B cell (primary cell): ENCODE results near the gene ULBP1. TPM values are rescaled to one million over a fixed set of nuclear protein-coding genes. Genes with fewer than 3 reads are reported as not detected.
"Not testable (repeated sequence)": the region's sequence is repeated elsewhere in the genome, so short reads cannot be mapped to it uniquely, and the experiment has no call there.

ENCODE experiments used
- ATAC-seq: fragments of 200-7000 bp; cut with Tn5 transposase; one replicate; pipeline ENCODE4 v1.10.0; 2021; ENCODE audit warnings: low read depth, mild to moderate bottlenecking, moderate number of reproducible peaks, moderate library complexity
- CTCF ChIA-PET: fragments of 350-600 bp; sonication (Branson Sonifier 250); formaldehyde crosslinking; loops from one replicate; lab custom pipeline; 2021; ENCODE audit warnings: antibody characterized with exemption, inconsistent platforms; lab: Charles Lee
- POLR2A ChIA-PET: fragments of 350-600 bp; sonication (Branson Sonifier 250); formaldehyde crosslinking; loops from one replicate; lab custom pipeline; 2021; ENCODE audit warnings: antibody characterized with exemption; lab: Charles Lee
- DNase-seq: peaks from one replicate; pipeline ENCODE4 v3.0.0; 2013
- H2AFZ ChIP-seq: 2 replicates; pipeline ENCODE4 v1.6.1; 2012; ENCODE audit warnings: mild to moderate bottlenecking, low read depth, low read length; ENCODE audit not compliant: insufficient read depth, poor library complexity, severe bottlenecking
- H3K27ac ChIP-seq, 2 donors: 1 replicate in 1 of 2; 2 replicates in 1 of 2; pipeline ENCODE4 v1.5.1; 2012 to 2013; ENCODE audit warnings: low read length in 2 of 2, mild to moderate bottlenecking in 2 of 2, moderate library complexity in 1 of 2
- H3K27me3 ChIP-seq, 4 experiments: fragments of 200-600 bp in 1 of 4; sonication (generic) in 1 of 4; replicated peaks in 1 of 4; 1 replicate in 2 of 4; 2 replicates in 2 of 4; pipeline versions ENCODE4 v1.6.1 to v1.7.0; 2013 to 2016; ENCODE audit warnings: low read length in 3 of 4, mild to moderate bottlenecking in 2 of 4, mixed read lengths in 1 of 4, moderate library complexity in 1 of 4; ENCODE audit not compliant: insufficient read depth in 4 of 4, control insufficient read depth in 3 of 4; ENCODE audit errors: control extremely low read depth in 1 of 4
- H3K36me3 ChIP-seq, 2 experiments: replicated peaks in 1 of 2; 1 replicate in 1 of 2; 2 replicates in 1 of 2; pipeline versions ENCODE4 v1.6.1 to v1.7.1; 2013; ENCODE audit warnings: low read length in 1 of 2; ENCODE audit not compliant: insufficient read depth in 2 of 2, control insufficient read depth in 1 of 2; ENCODE audit errors: control extremely low read depth in 1 of 2, extremely low read depth in 1 of 2
- H3K4me1 ChIP-seq, 2 donors: fragments of 200-600 bp in 1 of 2; sonication (generic) in 1 of 2; 1 replicate in 1 of 2; 2 replicates in 1 of 2; pipeline versions ENCODE4 v1.5.1 to v1.6.1; 2013 to 2017; ENCODE audit warnings: low read length in 2 of 2; ENCODE audit not compliant: control insufficient read depth in 2 of 2, insufficient read depth in 2 of 2
- H3K4me2 ChIP-seq: replicated peaks from 2 replicates; pipeline ENCODE3; 2012; ENCODE audit warnings: mild to moderate bottlenecking, low read depth, low read length; ENCODE audit not compliant: poor library complexity, severe bottlenecking
- H3K4me3 ChIP-seq, 5 experiments: fragments of 200-600 bp in 1 of 5; sonication (generic) in 1 of 5; 1 replicate in 3 of 5; 2 replicates in 2 of 5; pipeline versions ENCODE4 v1.5.1 to v1.7.0; 2011 to 2016; ENCODE audit warnings: low read length in 4 of 5, mild to moderate bottlenecking in 4 of 5, low read depth in 2 of 5, control low read depth in 1 of 5, moderate library complexity in 1 of 5; ENCODE audit not compliant: insufficient read depth in 1 of 5; ENCODE audit errors: control extremely low read depth in 1 of 5, extremely low read depth in 1 of 5
- H3K79me2 ChIP-seq: fragments of 200-600 bp; sonication (generic); one replicate; pipeline ENCODE4 v1.6.0; 2016; ENCODE audit warnings: low read length; ENCODE audit not compliant: control insufficient read depth, insufficient read depth
- H3K9ac ChIP-seq: fragments of 200-600 bp; sonication (generic); 2 replicates; pipeline ENCODE4 v1.6.1; 2017; ENCODE audit warnings: mild to moderate bottlenecking, low read length, moderate library complexity
- H3K9me3 ChIP-seq, 3 donors: one replicate each; pipeline versions ENCODE4 v1.6.1 to v1.7.1; 2013; ENCODE audit warnings: low read length in 2 of 3; ENCODE audit not compliant: control insufficient read depth in 2 of 3, insufficient read depth in 1 of 3; ENCODE audit errors: control extremely low read depth in 1 of 3
- H4K20me1 ChIP-seq: 2 replicates; pipeline ENCODE4 v1.6.0; 2012; ENCODE audit warnings: mild to moderate bottlenecking, low read length; ENCODE audit not compliant: insufficient read depth, control insufficient read depth, poor library complexity, severe bottlenecking
- H3K27ac Mint-ChIP-seq: one replicate; pipeline ENCODE4 v1.8.0; 2021; ENCODE audit warnings: mixed read lengths
- H3K27me3 Mint-ChIP-seq: one replicate; pipeline ENCODE4 v1.8.0; 2021; ENCODE audit warnings: mixed read lengths
- H3K4me1 Mint-ChIP-seq: one replicate; pipeline ENCODE4 v1.8.0; 2021; ENCODE audit warnings: mixed read lengths
- H3K4me3 Mint-ChIP-seq: one replicate; pipeline ENCODE4 v1.8.0; 2021; ENCODE audit warnings: mixed read lengths
- H3K9me3 Mint-ChIP-seq: one replicate; pipeline ENCODE4 v1.8.0; 2022; ENCODE audit warnings: mixed read lengths; ENCODE audit not compliant: insufficient read depth
- EZH2 ChIP-seq: IDR thresholded peaks from 2 replicates; pipeline ENCODE4 v1.6.1; 2012; ENCODE audit warnings: borderline replicate concordance, low read depth, mild to moderate bottlenecking, moderate library complexity, low read length; ENCODE audit not compliant: insufficient read depth, poor library complexity, severe bottlenecking
- WGBS: methylation state at CpG from one replicate; pipeline ENCODE4 v1.1.5; 2013; ENCODE audit warnings: missing lambda C conversion rate; ENCODE audit not compliant: insufficient coverage; 5-methylcytosine and 5-hydroxymethylcytosine counted together
- intact Hi-C: fragments of 100-400 bp; cut with micrococcal nuclease; formaldehyde crosslinking; loops from one replicate; pipeline ENCODE4 v1.10.0; 2022
- polyA plus RNA-seq: library from polyadenylated mRNA; depleted of rRNA; stranded (reverse); fragments of >200 nt; gene quantifications from 2 replicates; pipeline ENCODE4 v1.2.3, GENCODE V29; 2012
- total RNA-seq, 2 donors: library from RNA; stranded (reverse); fragments of 120-200 nt in 1 of 2; gene quantifications; 1 replicate in 1 of 2; 2 replicates in 1 of 2; pipeline versions ENCODE4 v1.2.3 to v1.2.4, GENCODE V29; 2013 to 2022
- TF ChIP-seq, protein P1 (sequence below): fragments of 200-600 bp; IDR thresholded peaks from one replicate; pipeline ENCODE4 v1.8.0; 2022; ENCODE audit warnings: antibody characterized with exemption, mild to moderate bottlenecking

ULBP1 gene
- total and polyA plus RNA-seq, 2 donors (not counting 1 experiment from before 2014, with no cell fraction given) = 0.04 to 0.12 TPM

DNA sequence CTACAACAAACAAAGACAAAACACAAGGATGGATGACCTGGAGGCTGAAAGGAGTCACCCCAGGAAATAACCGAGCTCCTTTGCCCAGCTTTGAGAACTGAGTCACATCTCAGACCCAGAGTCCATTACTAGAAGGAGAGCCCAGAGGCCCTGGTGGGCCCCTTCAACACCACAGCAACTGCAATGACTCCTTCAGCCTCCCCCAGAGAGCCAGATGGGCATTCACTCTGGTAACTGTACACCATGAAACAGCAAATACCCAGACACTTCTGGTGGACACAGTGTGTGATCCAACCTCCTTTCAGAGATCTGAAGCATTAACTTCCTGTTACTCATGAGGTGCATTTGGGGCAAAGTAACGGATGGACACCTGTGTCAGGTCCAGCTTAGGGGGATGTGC lies 39.0 kb downstream of the ULBP1 start:
- no peaks in the 10 kb centered on the region for H3K79me2 ChIP-seq
- no peak overlapping the region for H3K9ac ChIP-seq
- no peak overlapping the region for H2AFZ ChIP-seq
- H3K4me2 ChIP-seq = no peak overlapping the region
- H3K4me3 ChIP-seq = no peak overlapping the region
- no peak for TF ChIP-seq EZH2
- TF ChIP-seq, protein P1, sequence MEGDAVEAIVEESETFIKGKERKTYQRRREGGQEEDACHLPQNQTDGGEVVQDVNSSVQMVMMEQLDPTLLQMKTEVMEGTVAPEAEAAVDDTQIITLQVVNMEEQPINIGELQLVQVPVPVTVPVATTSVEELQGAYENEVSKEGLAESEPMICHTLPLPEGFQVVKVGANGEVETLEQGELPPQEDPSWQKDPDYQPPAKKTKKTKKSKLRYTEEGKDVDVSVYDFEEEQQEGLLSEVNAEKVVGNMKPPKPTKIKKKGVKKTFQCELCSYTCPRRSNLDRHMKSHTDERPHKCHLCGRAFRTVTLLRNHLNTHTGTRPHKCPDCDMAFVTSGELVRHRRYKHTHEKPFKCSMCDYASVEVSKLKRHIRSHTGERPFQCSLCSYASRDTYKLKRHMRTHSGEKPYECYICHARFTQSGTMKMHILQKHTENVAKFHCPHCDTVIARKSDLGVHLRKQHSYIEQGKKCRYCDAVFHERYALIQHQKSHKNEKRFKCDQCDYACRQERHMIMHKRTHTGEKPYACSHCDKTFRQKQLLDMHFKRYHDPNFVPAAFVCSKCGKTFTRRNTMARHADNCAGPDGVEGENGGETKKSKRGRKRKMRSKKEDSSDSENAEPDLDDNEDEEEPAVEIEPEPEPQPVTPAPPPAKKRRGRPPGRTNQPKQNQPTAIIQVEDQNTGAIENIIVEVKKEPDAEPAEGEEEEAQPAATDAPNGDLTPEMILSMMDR = no peak
- peaks cover 12 to 28% of the 10 kb centered on the region in 2 donors for H3K4me1 ChIP-seq
- no peak overlapping the region for H3K27ac ChIP-seq
- 89% methylated on average over 2 of the region's 2 CpGs for WGBS
- Mint-ChIP-seq H3K4me1 (peaks cover 32% of the 10 kb centered on the region), H3K27ac (no peak overlapping the region), H3K9me3 (peaks cover 3% of the 10 kb centered on the region), H3K27me3 (peaks cover 4% of the 10 kb centered on the region), H3K4me3 (no peak overlapping the region)
- H3K36me3 ChIP-seq = no peaks in the 10 kb centered on the region
- intact Hi-C loops = loop anchor here (10.0 kb wide), 2 partner anchors 438 to 1392 kb away; partner anchors contain the start of genes GINM1 and ZBTB2
- no peaks in the 10 kb centered on the region for H4K20me1 ChIP-seq
- ChIA-PET POLR2A (no interaction called here), CTCF (no interaction called here)
- peaks cover 0 to 5% (median 3%) of the 10 kb centered on the region in 3 donors for H3K9me3 ChIP-seq
- ATAC-seq = no peak
- peaks cover 0 to 18% (median 4%) of the 10 kb centered on the region in 4 experiments for H3K27me3 ChIP-seq
- no peak for DNase-seq

DNA sequence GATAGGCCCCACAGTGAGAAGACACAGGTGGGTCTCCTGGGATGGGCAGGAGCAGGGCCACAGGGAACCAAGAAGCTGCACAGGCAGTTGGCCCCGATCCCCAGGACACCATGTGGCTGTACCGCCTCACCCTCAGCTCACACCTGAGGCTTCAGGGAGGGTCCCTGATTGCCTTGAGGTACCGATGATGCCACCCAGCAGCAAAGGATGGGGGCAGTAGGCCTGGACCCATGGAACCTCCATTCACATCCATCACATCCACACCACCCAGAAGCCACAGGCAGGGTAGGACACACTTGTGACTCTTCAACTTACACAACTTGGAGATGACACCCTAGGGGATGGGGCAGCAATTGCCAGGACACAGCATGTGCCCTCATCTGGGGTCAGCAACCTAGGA lies 39.9 kb downstream of the ULBP1 start:
- H4K20me1 ChIP-seq, DNase-seq, H3K4me2 ChIP-seq, H3K36me3 ChIP-seq, POLR2A ChIA-PET, ATAC-seq, H3K27ac Mint-ChIP-seq, H3K27me3 Mint-ChIP-seq, H3K9me3 ChIP-seq, H3K4me3 ChIP-seq, H3K79me2 ChIP-seq, H3K9me3 Mint-ChIP-seq, H3K27ac ChIP-seq, H3K9ac ChIP-seq, CTCF ChIA-PET, H2AFZ ChIP-seq: not testable (repeated sequence)
- Mint-ChIP-seq H3K4me1 (peaks cover 32% of the 10 kb centered on the region), H3K4me3 (peak overlapping the region; percentile 96)
- peaks cover 14 to 28% of the 10 kb centered on the region in 2 donors for H3K4me1 ChIP-seq
- 97% methylated on average over 3 of the region's 3 CpGs for WGBS
- H3K27me3 ChIP-seq = peaks cover 0 to 27% (median 7%) of the 10 kb centered on the region in 4 experiments
- intact Hi-C loops = loop anchor here (10.0 kb wide), 2 partner anchors 439 to 1391 kb away; partner anchors contain the start of genes GINM1 and ZBTB2
